Activated T-helper 9 cell treated with anti-CD3 and anti-CD28 coated beads, Interleukin-2, amount 50 U/mL, for 16 hours (primary cell): ENCODE data around the gene GRIP2.

ENCODE experiments used
- DNase-seq: peaks from one replicate; pipeline ENCODE4 v3.0.0-alpha.2; 2020; ENCODE audit warnings: low read depth

Gene GRIP2

GRCh38 chr3:14538451-14539088 is 1.6 kb downstream of the GRIP2 start:
- no peak for DNase-seq

- DNase-seq = no peak
Measured at GRCh38 chr3:14537590-14538450, 2.3 kb downstream of the GRIP2 start.

- no peak for DNase-seq
Measured at GRCh38 chr3:14536837-14537589, 3.1 kb downstream of the GRIP2 start.

- no peak for DNase-seq
Measured at GRCh38 chr3:14536055-14536815, 3.9 kb downstream of the GRIP2 start.

DNA sequence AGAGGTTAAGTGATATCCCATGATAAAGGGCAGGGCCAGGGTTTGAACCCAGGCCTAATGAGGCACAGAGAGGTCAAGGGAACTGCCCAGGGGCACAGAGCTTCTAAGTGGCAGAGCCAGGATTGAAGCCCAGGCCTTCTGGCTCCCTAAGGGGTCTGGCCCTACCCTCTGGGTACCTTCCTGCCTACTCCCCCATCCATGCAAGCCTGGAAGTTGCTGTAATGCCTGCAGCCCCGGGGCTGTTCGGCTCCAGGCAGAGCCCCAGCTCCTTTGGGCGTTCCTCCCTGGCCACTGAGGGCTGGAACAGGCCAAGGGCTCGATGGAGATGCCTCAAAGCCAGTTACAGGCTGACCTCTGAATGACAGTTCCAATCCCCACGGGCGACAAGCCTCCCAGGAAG is 4.5 kb downstream of the GRIP2 start:
- DNase-seq = no peak

DNA sequence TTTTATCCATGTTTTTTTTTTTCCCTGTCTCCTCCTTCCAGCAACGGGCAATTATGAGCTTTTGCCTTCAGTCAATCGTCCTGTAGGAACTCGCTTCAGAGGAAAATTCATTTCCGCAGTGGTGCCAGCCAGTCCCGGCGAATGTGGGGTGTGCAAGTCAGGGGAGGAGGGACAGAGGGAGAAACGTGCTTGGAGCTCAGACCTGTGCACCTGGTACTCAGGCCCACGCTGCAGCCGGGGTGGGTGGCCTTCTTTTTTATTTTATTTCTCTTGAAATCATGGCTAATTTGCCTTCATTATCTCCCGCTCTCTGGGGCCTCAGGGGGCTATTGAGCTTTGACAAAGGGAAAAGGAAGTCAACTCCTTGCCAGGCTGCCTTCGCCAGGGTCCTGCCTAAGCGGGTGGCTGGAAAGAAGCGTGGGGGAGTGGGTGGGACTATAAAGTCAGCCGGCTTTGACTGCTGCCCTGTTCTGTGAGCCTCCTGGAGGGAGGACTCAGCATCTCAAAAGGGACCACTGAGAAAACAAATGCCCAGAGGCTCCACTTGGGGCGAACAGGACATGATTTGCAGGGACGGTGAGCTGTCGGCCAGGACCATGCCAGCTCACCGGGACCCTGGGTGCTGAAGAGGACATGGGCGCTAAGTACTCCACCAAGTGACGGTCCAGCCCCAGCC is 5.5 kb downstream of the GRIP2 start:
- no peak for DNase-seq

- no peak for DNase-seq
Measured at GRCh38 chr3:14533457-14533958, 6.6 kb downstream of the GRIP2 start.

DNA sequence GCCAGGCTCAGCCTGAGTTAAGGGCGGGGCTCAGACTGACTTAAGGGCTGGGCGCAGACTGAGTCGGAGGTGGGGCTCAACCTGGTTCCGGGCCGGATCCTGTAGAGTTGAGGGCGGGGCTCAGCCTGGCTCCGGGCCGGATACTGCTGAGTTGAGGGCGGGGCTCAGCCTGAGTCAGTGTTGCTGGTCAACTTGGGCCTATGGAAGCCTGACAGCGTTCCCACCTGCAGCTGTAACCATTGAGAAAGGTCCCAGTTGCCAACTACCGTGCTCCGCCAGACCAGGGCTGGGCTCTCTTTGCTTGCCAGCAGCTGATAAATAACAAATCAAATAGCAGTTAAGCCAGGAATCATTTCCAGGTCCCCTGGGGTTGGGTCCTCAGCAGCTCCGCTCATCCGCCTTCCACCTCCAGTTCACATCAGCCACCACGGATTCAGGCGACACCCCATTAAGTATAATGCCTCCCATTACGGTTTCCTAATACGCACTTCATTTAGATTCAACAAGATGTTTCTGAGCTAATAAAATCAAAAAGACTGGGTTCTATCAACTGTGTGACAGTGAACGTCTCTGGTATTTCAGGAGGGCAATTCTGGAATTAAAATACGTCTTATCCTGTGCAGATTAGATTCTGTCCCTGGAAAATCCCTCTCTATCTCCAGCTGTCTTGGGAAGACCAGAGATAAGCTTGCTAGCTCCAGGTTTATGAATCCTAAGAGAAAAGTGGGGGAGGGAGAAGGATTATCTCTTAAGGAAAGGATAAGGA is 7.3 kb downstream of the GRIP2 start:
- DNase-seq = no peak

DNA sequence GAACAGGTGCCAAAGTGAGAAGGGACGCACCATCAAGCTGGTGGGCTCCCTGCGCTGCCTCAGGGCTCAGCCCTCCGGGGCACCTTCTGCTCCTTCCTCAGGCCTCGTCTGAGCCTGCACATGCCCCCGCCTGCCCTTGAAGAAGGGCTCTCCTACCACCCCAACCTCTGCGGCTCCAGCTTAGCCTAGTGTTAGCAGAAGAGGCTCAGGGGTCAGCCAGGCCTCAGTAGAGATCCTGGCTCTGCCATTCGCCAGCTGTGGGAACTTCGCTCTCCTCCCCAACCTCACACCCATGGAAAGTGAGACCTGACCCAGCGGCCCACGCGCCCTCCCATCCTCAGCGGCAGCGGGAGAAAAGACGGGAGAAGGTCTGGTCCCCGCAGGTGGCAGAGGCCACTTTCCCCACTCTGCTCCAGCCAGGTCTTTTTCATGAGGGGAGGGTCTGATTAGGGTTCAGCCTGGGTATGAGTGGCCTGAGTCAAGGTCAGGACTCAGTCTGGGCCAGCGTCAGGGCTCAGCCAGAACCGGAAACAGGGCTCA is 8.2 kb downstream of the GRIP2 start:
- no peak for DNase-seq

DNA sequence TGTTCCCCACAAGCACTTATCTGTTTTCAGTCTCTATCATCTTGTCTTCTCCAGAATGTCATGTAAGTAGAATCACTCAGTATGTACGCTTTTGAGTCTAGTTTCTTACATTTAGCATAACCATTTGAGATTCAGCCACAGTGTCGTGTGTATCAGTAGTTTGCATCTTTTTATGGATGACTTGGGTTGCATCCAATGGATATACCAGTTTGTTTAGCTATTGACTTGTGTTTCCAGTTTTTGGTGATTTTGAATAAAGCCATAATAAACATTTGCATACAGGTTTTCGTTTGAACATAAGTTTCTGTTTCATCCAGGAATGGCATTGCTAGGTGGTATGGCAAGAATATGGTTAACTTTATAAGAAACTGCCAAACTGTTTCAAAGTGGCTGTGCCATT is 12.1 kb downstream of the GRIP2 start:
- DNase-seq = no peak

GRCh38 chr3:14525685-14526631 is 14.2 kb downstream of the GRIP2 start:
- DNase-seq = no peak

- DNase-seq = no peak
Measured at GRCh38 chr3:14524920-14525660, 15.1 kb downstream of the GRIP2 start.

DNA sequence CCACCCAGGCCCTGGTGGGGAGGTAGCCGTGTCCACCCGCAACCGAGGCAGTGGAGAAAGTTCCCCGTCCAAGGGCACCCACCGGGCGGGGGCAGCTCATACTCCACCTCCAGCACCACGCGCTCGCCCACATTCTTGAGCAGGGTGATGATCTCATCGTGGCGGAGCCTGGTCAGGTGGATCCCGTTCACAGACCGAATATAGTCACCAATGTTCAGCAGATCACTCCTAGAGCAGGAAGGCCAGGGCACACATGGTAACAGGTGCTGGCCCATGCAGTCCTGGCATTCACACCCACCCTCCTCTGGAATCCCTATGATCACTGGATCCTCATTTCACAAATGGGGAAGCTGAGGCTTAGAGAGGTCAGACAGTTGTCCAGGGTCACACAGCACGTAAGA is 15.8 kb downstream of the GRIP2 start:
- no peak for DNase-seq

- DNase-seq = no peak
Measured at GRCh38 chr3:14523792-14524191, 16.4 kb downstream of the GRIP2 start.

DNA sequence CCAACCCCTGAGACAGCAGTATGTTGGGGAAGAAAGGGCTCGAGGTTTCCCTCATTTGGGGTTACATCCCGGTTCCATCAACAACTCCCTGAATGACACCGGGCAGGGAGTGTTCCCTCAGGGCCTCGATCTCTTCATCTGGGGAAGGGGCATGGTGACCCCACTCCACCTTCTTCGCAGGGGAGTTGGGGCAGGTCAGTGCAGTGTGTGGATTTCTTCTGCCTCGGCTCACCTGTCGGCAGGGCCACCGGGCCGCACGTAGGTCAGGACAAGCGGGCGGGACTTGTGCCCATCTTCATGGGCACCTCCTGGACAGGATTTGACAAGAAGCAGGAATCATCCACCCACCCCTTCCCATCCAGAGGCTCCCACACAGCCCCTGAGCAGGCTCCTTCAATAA is 17.4 kb downstream of the GRIP2 start:
- DNase-seq = no peak

DNA sequence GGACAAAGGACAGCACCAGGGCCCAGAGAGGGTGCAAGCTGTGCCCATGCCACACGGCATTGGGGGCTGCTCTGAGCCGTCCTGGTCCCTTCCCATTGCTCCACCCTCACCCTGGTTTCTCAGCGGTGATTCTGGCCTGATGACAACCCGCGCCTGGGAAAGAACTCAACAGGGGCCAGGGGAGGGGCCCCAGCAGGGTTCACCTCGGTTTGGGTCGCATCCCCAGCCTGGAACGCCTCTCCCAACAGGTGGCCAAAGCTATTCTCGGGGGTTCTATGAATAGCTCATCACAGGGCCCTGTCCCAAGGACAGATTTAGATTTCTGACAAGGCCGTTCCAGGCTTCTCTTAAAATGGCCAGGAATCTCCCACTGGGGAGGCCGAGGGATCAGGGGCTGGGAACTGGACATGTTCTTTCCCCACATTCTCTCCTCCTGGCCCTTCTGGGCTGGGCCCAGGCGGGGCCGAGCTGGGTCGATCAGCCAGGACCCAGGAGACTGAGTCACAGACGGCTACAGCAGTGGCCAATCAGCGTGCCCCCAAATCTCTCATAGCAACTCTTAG is 17.9 kb downstream of the GRIP2 start:
- no peak for DNase-seq

GRCh38 chr3:14521611-14522010 is 18.5 kb downstream of the GRIP2 start:
- no peak for DNase-seq

- DNase-seq = no peak
Measured at GRCh38 chr3:14520967-14521366, 19.2 kb downstream of the GRIP2 start.
